ENCODE data around the gene TVP23C.

GRCh38 chr17:15514469-15514868 is 48.8 kb downstream of the TVP23C start:
- no peak for TF ChIP-seq POLR2A (IDR thresholded peaks at IDR 0.05; ENCODE audit: low read depth, low read length)
- TF ChIP-seq TAF1 (IDR thresholded peaks at IDR 0.05; ENCODE audit: low read depth, low read length): no peak
- TF ChIP-seq POLR2AphosphoS5 (IDR thresholded peaks at IDR 0.05; ENCODE audit: low read depth, low read length): no peak
- no peak for TF ChIP-seq SPI1 (IDR thresholded peaks at IDR 0.05; ENCODE audit: low read depth, low read length)
- TF ChIP-seq PAX5 (IDR thresholded peaks at IDR 0.05; ENCODE audit: insufficient read depth, low read length, severe bottlenecking): no peak
- TF ChIP-seq POU2F2 (IDR thresholded peaks at IDR 0.05; ENCODE audit: low read depth, low read length): no peak
